Activated naive CD8-positive, alpha-beta T cell treated with anti-CD3 and anti-CD28 coated beads, Interleukin-2, amount 50 U/mL, for 24 hours (primary cell): ENCODE results near the gene ARFRP1.
"Not testable (repeated sequence)": the region's sequence is repeated elsewhere in the genome, so short reads cannot be mapped to it uniquely, and the experiment has no call there.

ENCODE experiments used
- ATAC-seq: fragments of 150-1000 bp; cut with Tn5 transposase; one replicate; pipeline ENCODE4 v1.10.0; 2021
- DNase-seq: peaks from one replicate; pipeline ENCODE4 v3.0.0; 2021
- H3K27ac Mint-ChIP-seq: one replicate; pipeline ENCODE4 v1.8.0; 2021; ENCODE audit warnings: mild to moderate bottlenecking, mixed read lengths
- H3K27me3 Mint-ChIP-seq: one replicate; pipeline ENCODE4 v1.8.0; 2021; ENCODE audit warnings: mixed read lengths
- H3K36me3 Mint-ChIP-seq: one replicate; pipeline ENCODE4 v1.8.0; 2021; ENCODE audit warnings: low read depth, mixed read lengths
- H3K4me1 Mint-ChIP-seq: one replicate; pipeline ENCODE4 v1.8.0; 2021; ENCODE audit warnings: mixed read lengths
- H3K4me3 Mint-ChIP-seq: one replicate; pipeline ENCODE4 v1.8.0; 2021; ENCODE audit warnings: mild to moderate bottlenecking, moderate library complexity, mixed read lengths
- H3K9me3 Mint-ChIP-seq: one replicate; pipeline ENCODE4 v1.8.0; 2021; ENCODE audit warnings: mixed read lengths

Gene ARFRP1

DNA sequence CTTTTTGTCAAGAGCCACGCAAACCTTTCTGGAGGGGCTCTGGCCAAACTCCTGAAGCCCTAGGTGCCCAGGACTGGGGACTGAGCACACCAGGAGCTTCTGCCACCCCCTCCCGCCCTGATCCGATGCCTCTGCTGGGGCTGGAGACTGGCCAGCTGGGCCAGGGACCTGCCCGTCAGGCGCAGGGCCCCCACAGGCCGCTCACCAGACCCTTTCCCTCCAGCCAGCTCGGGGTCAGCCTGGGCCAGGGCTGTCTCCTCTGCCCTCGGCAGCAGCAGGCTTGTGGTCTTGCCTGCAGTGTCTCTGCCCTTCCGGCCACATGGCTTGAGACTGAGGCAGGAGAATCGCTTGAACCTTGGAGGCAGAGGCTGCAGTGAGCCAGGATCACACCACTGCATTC, 35.1 kb downstream of the ARFRP1 start:
- H3K36me3 Mint-ChIP-seq, result peaks cover 20% of the 10 kb centered on the region
- H3K27ac Mint-ChIP-seq, result no peak overlapping the region
- no peaks in the 10 kb centered on the region for H3K4me1 Mint-ChIP-seq
- no peak for DNase-seq
- no peaks in the 10 kb centered on the region for H3K9me3 Mint-ChIP-seq
- H3K4me3 Mint-ChIP-seq, result no peak overlapping the region
- H3K27me3 Mint-ChIP-seq, result no peaks in the 10 kb centered on the region
- ATAC-seq, result no peak

DNA sequence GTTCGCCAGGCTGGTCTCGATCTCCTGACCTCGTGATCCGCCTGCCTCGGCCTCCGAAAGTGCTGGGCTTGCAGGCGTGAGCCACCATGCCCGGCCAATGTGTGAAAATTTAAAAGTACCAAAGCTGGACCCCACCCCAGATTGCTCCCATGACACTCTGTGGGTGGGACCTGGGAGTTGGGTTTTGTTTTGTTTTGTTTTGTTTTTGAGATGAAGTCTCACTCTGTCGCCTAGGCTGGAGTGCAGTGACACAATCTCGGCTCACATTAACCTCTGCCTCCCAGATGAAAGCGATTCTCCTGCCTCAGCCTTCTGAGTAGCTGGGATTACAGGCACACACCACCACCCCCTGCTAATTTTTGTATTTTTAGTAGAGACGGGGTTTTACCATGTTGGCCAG, 36.1 kb downstream of the ARFRP1 start:
- not testable (repeated sequence) for H3K27ac Mint-ChIP-seq, H3K4me1 Mint-ChIP-seq, H3K9me3 Mint-ChIP-seq, H3K27me3 Mint-ChIP-seq, DNase-seq, ATAC-seq, H3K4me3 Mint-ChIP-seq
- H3K36me3 Mint-ChIP-seq, result peaks cover 17% of the 10 kb centered on the region

DNA sequence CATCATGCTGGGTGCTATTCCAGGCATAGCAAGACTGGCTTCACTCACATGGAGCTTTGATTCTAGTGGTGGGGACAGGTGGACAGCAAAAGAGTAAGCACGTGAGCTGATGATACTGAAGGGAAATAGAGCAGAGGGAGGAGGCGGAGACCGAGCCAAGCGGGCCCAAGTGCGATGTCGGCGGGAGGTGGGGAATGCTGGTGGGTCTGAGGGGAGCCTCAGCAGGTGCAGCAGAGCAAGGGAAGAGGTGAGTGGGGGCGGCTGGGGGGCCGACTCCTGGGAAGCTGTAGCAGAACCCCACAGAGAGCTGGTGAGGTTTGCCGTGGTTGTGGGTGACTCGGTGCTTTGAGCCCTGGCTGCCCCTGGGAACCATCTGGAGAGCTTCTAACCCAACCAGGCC, 39.4 kb downstream of the ARFRP1 start:
- H3K9me3 Mint-ChIP-seq, result no peaks in the 10 kb centered on the region
- no peak overlapping the region for H3K27ac Mint-ChIP-seq
- H3K4me3 Mint-ChIP-seq, result no peak overlapping the region
- peaks cover 20% of the 10 kb centered on the region for H3K36me3 Mint-ChIP-seq
- H3K27me3 Mint-ChIP-seq, result no peaks in the 10 kb centered on the region
- no peaks in the 10 kb centered on the region for H3K4me1 Mint-ChIP-seq
- DNase-seq (no peak), ATAC-seq (no peak)

- no peaks in the 10 kb centered on the region for H3K4me1 Mint-ChIP-seq
- no peak overlapping the region for H3K27ac Mint-ChIP-seq
- H3K9me3 Mint-ChIP-seq, result no peaks in the 10 kb centered on the region
- no peak for ATAC-seq
- peaks cover 20% of the 10 kb centered on the region for H3K36me3 Mint-ChIP-seq
- no peaks in the 10 kb centered on the region for H3K27me3 Mint-ChIP-seq
- no peak for DNase-seq
- no peak overlapping the region for H3K4me3 Mint-ChIP-seq
Measured at GRCh38 chr20:63667858-63668257, 39.9 kb downstream of the ARFRP1 start.

DNA sequence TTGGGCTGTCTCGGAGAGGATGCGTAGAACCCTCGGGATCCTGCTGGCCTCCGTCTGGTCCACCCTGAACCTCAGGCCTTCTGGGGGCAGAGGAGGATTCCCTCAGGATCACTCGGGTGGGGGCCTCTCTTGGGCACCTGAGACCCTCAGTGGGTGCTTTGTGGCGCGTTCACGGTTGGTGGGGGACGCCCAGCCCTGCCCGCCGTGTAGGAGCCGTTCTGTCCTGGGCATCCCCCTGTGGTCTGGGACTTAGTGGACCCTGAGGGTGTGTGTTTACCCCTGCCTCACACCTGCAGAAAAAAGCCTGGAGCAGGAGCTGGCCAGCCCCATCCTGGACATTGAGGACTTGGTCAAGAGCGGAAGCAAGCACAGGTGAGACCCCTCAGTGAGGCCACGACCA, 42.1 kb downstream of the ARFRP1 start:
- Mint-ChIP-seq H3K4me3 (no peak overlapping the region), H3K27ac (no peak overlapping the region), H3K27me3 (no peaks in the 10 kb centered on the region), H3K4me1 (no peaks in the 10 kb centered on the region), H3K9me3 (no peaks in the 10 kb centered on the region), H3K36me3 (peaks cover 20% of the 10 kb centered on the region)
- DNase-seq (no peak), ATAC-seq (no peak)

- no peak overlapping the region for H3K27ac Mint-ChIP-seq
- no peaks in the 10 kb centered on the region for H3K4me1 Mint-ChIP-seq
- H3K36me3 Mint-ChIP-seq, result peaks cover 23% of the 10 kb centered on the region
- H3K9me3 Mint-ChIP-seq, result no peaks in the 10 kb centered on the region
- H3K27me3 Mint-ChIP-seq, result no peaks in the 10 kb centered on the region
- DNase-seq (no peak), ATAC-seq (no peak)
- H3K4me3 Mint-ChIP-seq, result no peak overlapping the region
Measured at GRCh38 chr20:63664861-63665594, 42.7 kb downstream of the ARFRP1 start.

DNA sequence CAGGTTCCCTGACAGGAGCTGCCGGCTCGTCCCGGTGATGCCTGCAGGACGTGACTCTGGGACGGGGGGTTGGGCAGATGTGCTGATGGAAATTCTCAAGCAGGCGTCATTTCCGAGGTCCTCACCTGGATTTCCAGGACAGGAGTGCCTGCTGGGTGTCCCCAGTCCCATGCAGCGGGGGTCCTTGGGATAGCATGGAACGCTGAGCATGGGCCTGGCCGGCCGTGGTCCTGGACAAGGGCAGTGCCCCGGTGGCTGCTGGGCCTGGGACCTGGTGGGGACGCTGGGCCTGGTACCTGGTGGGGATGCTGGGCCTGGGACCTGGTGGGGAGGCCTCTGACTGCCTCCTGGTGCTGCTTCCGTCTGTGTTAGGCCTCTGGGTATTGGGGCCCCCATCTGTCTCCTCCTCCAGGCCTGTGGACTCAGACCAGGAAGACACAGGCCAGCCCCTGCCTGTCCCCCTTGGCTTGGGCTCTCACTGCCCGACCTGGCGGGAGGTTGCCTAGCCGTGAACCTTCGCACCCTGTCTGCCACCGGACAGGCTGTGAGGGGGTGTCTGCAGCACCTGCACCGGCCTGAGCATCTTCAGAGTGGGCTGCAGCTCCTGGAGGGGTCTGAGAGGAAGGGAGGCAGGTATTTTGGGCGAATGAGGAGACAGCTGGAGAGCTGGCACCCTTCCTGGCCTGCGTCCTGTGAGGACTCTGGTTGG, 43.5 kb downstream of the ARFRP1 start:
- DNase-seq (no peak), ATAC-seq (no peak)
- no peaks in the 10 kb centered on the region for H3K27me3 Mint-ChIP-seq
- H3K4me3 Mint-ChIP-seq, result no peak overlapping the region
- peaks cover 6% of the 10 kb centered on the region for H3K4me1 Mint-ChIP-seq
- no peaks in the 10 kb centered on the region for H3K9me3 Mint-ChIP-seq
- no peak overlapping the region for H3K27ac Mint-ChIP-seq
- H3K36me3 Mint-ChIP-seq, result peaks cover 25% of the 10 kb centered on the region

DNA sequence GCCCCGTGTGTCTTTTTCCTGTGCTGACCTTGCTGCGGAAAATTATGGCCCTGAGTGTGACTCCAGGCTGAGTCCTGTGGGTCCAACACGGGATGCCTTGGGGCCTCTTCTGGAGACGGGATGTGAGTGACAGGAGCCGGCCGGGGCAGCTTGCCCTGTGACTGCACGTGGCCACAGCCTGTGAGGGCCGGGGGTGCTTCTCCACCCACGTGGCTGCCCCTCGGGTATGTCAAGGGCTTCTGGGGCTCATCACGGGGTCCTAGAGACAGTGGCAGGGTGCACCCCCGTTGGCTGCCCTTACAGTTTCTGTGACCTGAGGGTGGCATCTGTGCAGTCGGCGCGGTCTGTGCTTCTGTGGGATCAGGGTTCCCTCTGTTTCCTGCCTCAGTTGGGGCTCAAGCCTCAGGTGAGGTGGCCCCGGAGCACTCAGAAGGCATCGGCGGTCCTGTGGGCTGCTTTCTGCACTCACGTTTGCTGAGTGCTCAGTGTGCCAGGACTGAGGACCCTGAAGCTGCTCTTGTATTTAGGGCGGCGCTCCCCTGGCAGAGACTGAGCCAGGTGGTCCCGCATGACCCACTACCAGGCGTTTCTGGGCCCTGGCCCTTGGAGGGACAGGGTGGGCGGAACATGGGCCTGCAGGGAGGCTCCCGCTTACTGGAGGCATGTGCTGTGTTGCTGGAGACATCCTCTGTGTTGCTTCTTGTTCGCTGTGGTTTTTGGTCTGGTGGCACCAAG, 44.3 kb downstream of the ARFRP1 start:
- Mint-ChIP-seq H3K9me3 (no peaks in the 10 kb centered on the region), H3K4me3 (no peak overlapping the region), H3K27ac (no peak overlapping the region), H3K36me3 (peaks cover 21% of the 10 kb centered on the region), H3K4me1 (peaks cover 14% of the 10 kb centered on the region), H3K27me3 (no peaks in the 10 kb centered on the region)
- DNase-seq, result no peak
- ATAC-seq, result no peak

- Mint-ChIP-seq H3K9me3 (no peaks in the 10 kb centered on the region), H3K4me3 (no peak overlapping the region), H3K36me3 (peaks cover 16% of the 10 kb centered on the region), H3K27me3 (no peaks in the 10 kb centered on the region), H3K27ac (no peak overlapping the region), H3K4me1 (peaks cover 18% of the 10 kb centered on the region)
- no peak for ATAC-seq
- DNase-seq, result no peak
Measured at GRCh38 chr20:63662813-63663189, 45.0 kb downstream of the ARFRP1 start.

GRCh38 chr20:63661959-63662812, 45.6 kb downstream of the ARFRP1 start:
- H3K4me1 Mint-ChIP-seq, result peaks cover 18% of the 10 kb centered on the region
- peaks cover 16% of the 10 kb centered on the region for H3K36me3 Mint-ChIP-seq
- DNase-seq (no peak), ATAC-seq (no peak)
- no peak overlapping the region for H3K4me3 Mint-ChIP-seq
- H3K27ac Mint-ChIP-seq, result no peak overlapping the region
- H3K27me3 Mint-ChIP-seq, result no peaks in the 10 kb centered on the region
- no peaks in the 10 kb centered on the region for H3K9me3 Mint-ChIP-seq

DNA sequence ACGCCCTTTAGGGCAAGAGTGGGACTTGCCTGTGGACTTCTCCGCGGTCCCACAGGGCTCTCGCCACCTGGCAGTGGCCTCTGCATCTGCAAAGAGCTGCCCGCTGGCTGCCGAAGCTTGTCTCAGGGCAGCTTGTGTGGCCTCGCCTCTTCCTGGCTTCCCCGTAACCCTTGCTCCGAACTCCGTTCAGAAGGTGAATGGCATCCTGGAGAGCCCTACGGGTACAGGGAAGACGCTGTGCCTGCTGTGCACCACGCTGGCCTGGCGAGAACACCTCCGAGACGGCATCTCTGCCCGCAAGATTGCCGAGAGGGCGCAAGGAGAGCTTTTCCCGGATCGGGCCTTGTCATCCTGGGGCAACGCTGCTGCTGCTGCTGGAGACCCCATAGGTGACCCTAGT, 46.7 kb downstream of the ARFRP1 start:
- Mint-ChIP-seq H3K9me3 (no peaks in the 10 kb centered on the region), H3K27me3 (no peaks in the 10 kb centered on the region), H3K36me3 (peaks cover 15% of the 10 kb centered on the region), H3K4me3 (no peak overlapping the region), H3K4me1 (peaks cover 20% of the 10 kb centered on the region), H3K27ac (no peak overlapping the region)
- ATAC-seq, result no peak
- no peak for DNase-seq

- no peak overlapping the region for H3K4me3 Mint-ChIP-seq
- peaks cover 11% of the 10 kb centered on the region for H3K36me3 Mint-ChIP-seq
- peaks cover 20% of the 10 kb centered on the region for H3K4me1 Mint-ChIP-seq
- no peak overlapping the region for H3K27ac Mint-ChIP-seq
- no peaks in the 10 kb centered on the region for H3K27me3 Mint-ChIP-seq
- DNase-seq, result no peak
- no peaks in the 10 kb centered on the region for H3K9me3 Mint-ChIP-seq
- ATAC-seq, result no peak
Measured at GRCh38 chr20:63660622-63661021, 47.2 kb downstream of the ARFRP1 start.

- Mint-ChIP-seq H3K4me1 (peaks cover 20% of the 10 kb centered on the region), H3K36me3 (peaks cover 11% of the 10 kb centered on the region), H3K4me3 (peak overlapping the region; percentile 94)
- not testable (repeated sequence) for H3K27ac Mint-ChIP-seq, ATAC-seq, H3K9me3 Mint-ChIP-seq, H3K27me3 Mint-ChIP-seq, DNase-seq
Measured at GRCh38 chr20:63660174-63660573, 47.6 kb downstream of the ARFRP1 start.

DNA sequence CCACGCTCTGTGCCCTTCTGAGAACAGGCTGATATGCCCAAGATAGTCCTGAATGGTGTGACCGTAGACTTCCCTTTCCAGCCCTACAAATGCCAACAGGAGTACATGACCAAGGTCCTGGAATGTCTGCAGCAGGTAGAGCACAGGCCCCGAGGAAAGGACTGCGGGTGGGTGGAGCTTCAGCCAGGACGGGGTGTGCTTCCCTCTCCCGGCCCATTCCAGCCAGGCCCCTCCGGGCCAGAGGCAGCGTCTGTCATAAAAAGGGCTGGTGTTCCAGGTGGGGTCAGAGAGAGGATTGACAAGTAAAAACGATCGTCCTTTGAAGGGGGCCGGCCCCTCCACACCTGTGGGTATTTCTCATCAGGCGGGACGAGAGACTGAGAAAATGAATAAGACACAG, 48.4 kb downstream of the ARFRP1 start:
- no peak for ATAC-seq

More for the DNA sequence above, 48.4 kb downstream of the ARFRP1 start:
- no peaks in the 10 kb centered on the region for H3K27me3 Mint-ChIP-seq
- H3K9me3 Mint-ChIP-seq, result no peaks in the 10 kb centered on the region
- no peak overlapping the region for H3K27ac Mint-ChIP-seq
- peaks cover 25% of the 10 kb centered on the region for H3K4me1 Mint-ChIP-seq
- H3K36me3 Mint-ChIP-seq, result peaks cover 11% of the 10 kb centered on the region
- DNase-seq, result no peak
- H3K4me3 Mint-ChIP-seq, result peak overlapping the region; percentile 94
